ENCODE data around the gene TBCCD1. TPM values are rescaled to one million over a fixed set of nuclear protein-coding genes. Genes with fewer than 3 reads are reported as not detected.

Gene TBCCD1
- total and polyA plus RNA-seq, 9 donors = 6.9 to 12.4 (median 10.6) TPM

DNA sequence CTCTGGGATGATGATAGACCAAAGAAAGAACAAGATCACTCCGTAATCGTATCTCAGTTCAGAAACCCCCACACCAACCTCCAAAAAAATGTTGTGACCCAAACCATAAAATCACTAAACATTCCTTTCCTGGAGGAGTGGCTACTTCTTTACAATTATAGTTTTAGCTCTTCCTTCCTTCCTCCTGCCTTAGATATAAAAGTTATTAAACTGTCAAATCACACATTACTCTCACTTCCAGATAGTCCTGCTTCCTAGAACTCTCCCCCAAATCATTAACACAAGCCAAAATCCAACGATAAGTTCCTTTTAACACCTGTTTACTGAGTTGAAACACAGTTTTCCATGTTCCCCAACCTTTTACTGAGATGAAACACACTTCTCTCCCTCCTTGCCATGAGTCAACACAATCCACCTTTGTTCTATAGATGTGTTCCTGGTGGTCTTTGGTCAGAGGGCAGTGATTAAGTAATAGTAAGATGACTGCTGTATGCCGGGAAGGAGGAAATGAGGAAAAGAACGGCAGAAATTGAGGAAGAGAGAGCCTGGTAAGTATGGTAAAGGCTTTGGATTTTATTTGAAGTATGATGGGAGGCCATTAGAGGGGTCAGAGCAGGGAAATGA lies 14.6 kb downstream of the TBCCD1 start:
- no peaks in the 10 kb centered on the region for H3K36me3 ChIP-seq
- TF ChIP-seq POLR2A (IDR thresholded peaks at IDR 0.05) = no peak
- TF ChIP-seq CTCF (IDR thresholded peaks at IDR 0.05) = no peak
- no peak for TF ChIP-seq EP300 (IDR thresholded peaks at IDR 0.05)
- DNase-seq = no peak

DNA sequence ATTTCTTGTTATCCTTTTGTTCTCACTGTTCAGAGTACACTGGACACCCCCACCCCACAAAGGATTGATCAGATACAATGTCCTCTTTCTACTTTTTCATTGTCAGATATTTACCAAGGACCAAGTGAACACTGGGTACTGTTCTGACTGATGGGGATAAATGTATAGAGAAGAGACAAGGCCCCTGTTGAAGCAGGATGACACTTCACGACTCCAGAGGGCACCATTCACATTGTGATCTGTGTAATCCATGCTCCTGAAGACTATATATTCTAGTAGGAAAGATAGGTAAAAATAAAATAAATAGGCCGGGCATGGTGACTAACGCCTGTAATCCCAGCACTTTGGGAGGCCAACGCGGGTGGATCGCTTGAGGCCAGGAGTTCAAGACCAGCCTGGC lies 15.8 kb downstream of the TBCCD1 start:
- H3K36me3 ChIP-seq = no peaks in the 10 kb centered on the region
- no peaks in the 10 kb centered on the region for H3K27me3 ChIP-seq
- no peaks in the 10 kb centered on the region for H3K4me1 ChIP-seq (ENCODE audit: insufficient read depth)
- 86 to 91% (median 91%) methylated on average over 6 of the region's 6 CpGs for whole genome bisulfite sequencing, 3 donors
- H3K9me3 ChIP-seq = no peaks in the 10 kb centered on the region
- intact Hi-C loops (cut with DNase I) = no loop called here
- no peak for TF ChIP-seq CTCF (IDR thresholded peaks at IDR 0.05)
- no peak for DNase-seq
- no peak overlapping the region for H3K27ac ChIP-seq
- H3K4me3 ChIP-seq = no peak overlapping the region

More for the DNA sequence above, 14.6 kb downstream of the TBCCD1 start:
- intact Hi-C loops (cut with DNase I) = no loop called here
- Histone ChIP-seq H3K27me3 (no peaks in the 10 kb centered on the region), H3K4me3 (no peak overlapping the region), H3K9me3 (no peaks in the 10 kb centered on the region), H3K4me1 (ENCODE audit: insufficient read depth) (no peaks in the 10 kb centered on the region), H3K27ac (no peak overlapping the region)
- WGBS, 3 donors = 48 to 64% (median 60%) methylated on average over 5 of the region's 5 CpGs

DNA sequence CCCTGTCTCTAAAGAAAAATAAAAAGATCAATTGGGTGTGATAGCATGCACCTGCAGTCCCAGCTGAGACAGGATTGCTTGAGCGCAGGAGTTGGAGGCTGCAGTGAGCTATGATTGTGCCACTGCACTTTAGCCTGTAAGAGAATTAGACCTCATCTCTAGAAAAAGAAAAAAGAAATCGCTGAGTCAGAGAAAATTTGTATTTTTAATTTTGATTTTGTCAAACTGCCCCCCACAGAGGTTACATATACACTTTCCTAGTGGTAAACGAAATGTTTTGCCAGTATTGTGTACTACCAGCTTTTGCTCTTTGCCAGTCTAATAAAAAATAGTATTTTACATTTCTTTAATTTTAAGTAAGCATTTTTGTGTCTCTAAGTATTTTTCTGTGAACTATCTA lies 17.6 kb downstream of the TBCCD1 start:
- H3K4me1 ChIP-seq (ENCODE audit: insufficient read depth) = no peaks in the 10 kb centered on the region
- intact Hi-C loops (cut with DNase I) = loop anchor here in 1 of 4 donors (10.0 kb wide), 1 partner anchor 295 kb away; no protein-coding TSS in a partner anchor
- no peaks in the 10 kb centered on the region for H3K27me3 ChIP-seq
- H3K36me3 ChIP-seq = no peaks in the 10 kb centered on the region
- no peak for TF ChIP-seq CTCF (IDR thresholded peaks at IDR 0.05)
- no peak for TF ChIP-seq EP300 (IDR thresholded peaks at IDR 0.05)
- no peak for TF ChIP-seq POLR2A (IDR thresholded peaks at IDR 0.05)
- 95 to 96% (median 96%) methylated on average over 3 of the region's 3 CpGs for WGBS, 3 donors
- H3K27ac ChIP-seq = no peak overlapping the region
- no peak overlapping the region for H3K4me3 ChIP-seq
- no peaks in the 10 kb centered on the region for H3K9me3 ChIP-seq
- no peak for DNase-seq

DNA sequence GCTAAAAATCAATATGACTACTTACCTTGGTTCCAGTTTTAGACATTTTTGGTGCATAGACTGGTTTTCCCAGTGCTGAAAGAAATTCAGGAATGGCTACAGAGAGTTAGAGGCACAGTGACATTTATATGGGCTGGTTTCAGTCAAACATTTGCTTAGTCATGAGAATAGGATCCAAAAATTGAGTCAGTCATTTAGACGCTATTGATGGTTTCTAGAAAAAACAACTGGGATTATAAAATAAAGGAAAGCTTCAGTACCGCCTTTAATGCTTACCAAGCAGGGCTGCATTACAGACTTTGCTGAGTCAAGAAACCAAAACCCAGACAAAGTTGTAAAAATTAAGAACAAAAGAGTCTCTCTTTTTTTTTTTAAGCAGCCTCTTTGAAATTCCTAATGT lies 22.9 kb downstream of the TBCCD1 start, which contains the start of gene CRYGS:
CRYGS (minus strand) TSS at position 100 of the 400 bp plus-strand sequence; CDS start at position 46, 54 bp downstream.
- Histone ChIP-seq H3K4me3 (no peak within 1 kb of the TSS), H3K4me1 (ENCODE audit: insufficient read depth) (no peaks in the 10 kb centered on the region), H3K9me3 (no peaks in the 10 kb centered on the region), H3K27me3 (no peaks in the 10 kb centered on the region), H3K27ac (no peak within 1 kb of the TSS), H3K36me3 (no peaks in the 10 kb centered on the region)
- no peak for TF ChIP-seq EP300 (IDR thresholded peaks at IDR 0.05)
- TF ChIP-seq CTCF (IDR thresholded peaks at IDR 0.05) = no peak
- TF ChIP-seq POLR2A (IDR thresholded peaks at IDR 0.05) = no peak
- intact Hi-C loops (cut with DNase I) = loop anchor here in 3 of 4 donors (5.0 to 10.0 kb wide), 2 partner anchors 289 to 562 kb away; no protein-coding TSS in a partner anchor
- WGBS, 3 donors = 79 to 84% (median 80%) methylated on average over 2 of the region's 2 CpGs
- no peak for DNase-seq

All from ovary (tissue), 9 donors.